ENCODE measurements around the gene LYZL1.

GRCh38 chr10:29252811-29253689 is 35.8 kb upstream of the LYZL1 start:
- TF ChIP-seq CTCF (conservative IDR thresholded peaks at IDR 0.05; ENCODE audit: low read depth, low read length) (no peak), EZH2 (IDR thresholded peaks at IDR 0.05; ENCODE audit: borderline replicate concordance, low read depth, low read length, poor library complexity, severe bottlenecking) (no peak)

All from A673 (cell line).